GM12873 (cell line): ENCODE data around the gene ESR1.

Source experiments
- CTCF ChIP-seq: IDR thresholded peaks from 2 replicates; pipeline ENCODE4 v1.5.1; 2012; ENCODE audit warnings: low read depth, mild to moderate bottlenecking, moderate library complexity, low read length, control low read depth; ENCODE audit not compliant: insufficient read depth; ENCODE audit errors: missing control alignments

The ESR1 gene

DNA sequence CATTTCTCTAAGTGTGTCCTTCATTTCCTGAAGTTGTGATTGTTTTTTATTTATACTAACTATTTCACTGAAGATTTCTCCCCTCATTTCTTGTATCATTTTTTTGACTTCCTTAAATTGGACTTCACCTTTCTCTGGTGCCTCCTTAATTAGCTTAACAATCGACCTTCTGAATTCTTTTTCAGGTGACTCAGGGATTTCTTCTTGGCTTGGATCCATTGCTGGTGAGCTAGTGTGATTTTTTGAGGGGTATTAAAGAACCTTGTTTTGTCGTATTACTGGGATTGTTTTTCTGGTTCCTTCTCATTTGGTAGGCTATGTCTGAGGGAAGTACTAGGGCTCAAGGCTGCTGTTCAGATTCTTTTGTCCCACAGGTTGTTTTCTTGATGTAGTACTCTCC lies 92.8 kb downstream of the ESR1 start:
- TF ChIP-seq CTCF: no peak

GRCh38 chr6:151901009-151901411 lies 93.5 kb downstream of the ESR1 start:
- TF ChIP-seq CTCF: no peak

GRCh38 chr6:151904631-151905030 lies 97.1 kb downstream of the ESR1 start:
- TF ChIP-seq CTCF: no peak

DNA sequence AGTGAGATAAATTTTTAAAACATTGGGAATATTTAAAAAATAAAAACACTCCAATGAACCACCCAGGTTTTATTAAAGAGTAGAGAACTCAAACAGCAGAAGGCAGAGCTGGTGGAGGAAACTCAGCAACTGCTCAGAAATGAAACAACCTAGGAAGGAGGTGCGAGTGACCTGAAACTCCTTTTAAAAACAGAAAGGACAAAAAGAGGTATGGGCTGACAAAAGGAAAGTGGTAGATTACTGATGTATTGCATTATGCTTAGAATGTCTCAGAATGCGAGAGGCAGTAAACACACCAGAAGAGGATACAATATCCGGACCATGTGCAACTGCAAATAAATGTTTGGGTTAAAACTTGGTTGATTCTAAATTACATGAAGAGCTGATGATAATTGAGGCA lies 97.6 kb downstream of the ESR1 start:
- no peak for TF ChIP-seq CTCF

- no peak for TF ChIP-seq CTCF
These were observed 98.4 kb downstream of the ESR1 start for GRCh38 chr6:151905854-151906253.

- TF ChIP-seq CTCF: no peak
These were observed 103.9 kb downstream of the ESR1 start for GRCh38 chr6:151911401-151911800.

DNA sequence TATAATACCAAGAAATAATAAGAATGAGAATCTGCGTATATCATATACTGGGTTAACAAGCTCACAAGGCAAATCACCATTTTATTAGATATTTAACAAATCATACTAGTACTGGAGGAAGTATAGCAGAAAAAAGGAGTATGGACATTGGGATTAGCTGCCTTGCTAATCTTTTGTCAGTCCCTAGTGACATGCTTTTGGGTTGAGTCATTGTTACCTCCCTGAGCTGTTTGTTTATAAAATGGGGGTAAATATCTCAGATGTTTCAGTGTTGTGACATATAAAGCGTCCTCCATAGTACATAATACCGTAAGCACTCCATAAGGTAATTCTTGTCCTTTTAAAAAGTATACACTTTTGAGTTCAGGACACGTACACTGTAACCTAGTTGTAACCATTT lies 107.0 kb downstream of the ESR1 start:
- TF ChIP-seq CTCF: no peak
